Neural crest cell (in vitro differentiated cells): ENCODE measurements around the gene ASL. TPM values are rescaled to one million over a fixed set of nuclear protein-coding genes. Genes with fewer than 3 reads are reported as not detected.
A peak's percentile ranks its signal among the peaks of the same experiment; 100 is the strongest.
"Not testable (repeated sequence)": the region's sequence is repeated elsewhere in the genome, so short reads cannot be mapped to it uniquely, and the experiment has no call there.

Experiments
- DNase-seq: peaks from one replicate; pipeline ENCODE4 v3.0.0; 2021; ENCODE audit warnings: low read depth, mixed read lengths, low spot score
- H3K27ac Mint-ChIP-seq: one replicate; pipeline ENCODE4 v1.8.0; 2021; ENCODE audit warnings: mild to moderate bottlenecking, mixed read lengths; ENCODE audit not compliant: unreplicated experiment
- H3K27me3 Mint-ChIP-seq: 2 replicates; pipeline ENCODE4 v1.8.0; 2021; ENCODE audit warnings: low read depth, mild to moderate bottlenecking, mixed read lengths
- H3K36me3 Mint-ChIP-seq: 2 replicates; pipeline ENCODE4 v1.8.0; 2021; ENCODE audit warnings: low read depth, mild to moderate bottlenecking, mixed read lengths
- H3K4me1 Mint-ChIP-seq: 2 replicates; pipeline ENCODE4 v1.8.0; 2021; ENCODE audit warnings: mixed read lengths
- H3K4me3 Mint-ChIP-seq: one replicate; pipeline ENCODE4 v1.8.0; 2021; ENCODE audit warnings: mild to moderate bottlenecking, mixed read lengths
- H3K9me3 Mint-ChIP-seq: 2 replicates; pipeline ENCODE4 v1.8.0; 2021; ENCODE audit warnings: mixed read lengths
- total RNA-seq: library from RNA; stranded (reverse); gene quantifications from 2 replicates; pipeline ENCODE4 v1.2.1, GENCODE V29; 2021
- TF ChIP-seq, protein P1 (sequence below): fragments of 200-600 bp; sonication (generic); conservative IDR thresholded peaks from 2 replicates; pipeline ENCODE4 v1.5.0; 2021; ENCODE audit warnings: antibody characterized with exemption, mild to moderate bottlenecking

Gene ASL
- total RNA-seq, 1 donor from 2014 or later, result 23.6 TPM

- Mint-ChIP-seq H3K9me3 (no peaks in the 10 kb centered on the region), H3K4me3 (no peak overlapping the region), H3K27ac (no peak overlapping the region), H3K4me1 (peaks cover 14% of the 10 kb centered on the region), H3K27me3 (no peaks in the 10 kb centered on the region), H3K36me3 (peaks cover 2% of the 10 kb centered on the region)
- TF ChIP-seq, protein P1, sequence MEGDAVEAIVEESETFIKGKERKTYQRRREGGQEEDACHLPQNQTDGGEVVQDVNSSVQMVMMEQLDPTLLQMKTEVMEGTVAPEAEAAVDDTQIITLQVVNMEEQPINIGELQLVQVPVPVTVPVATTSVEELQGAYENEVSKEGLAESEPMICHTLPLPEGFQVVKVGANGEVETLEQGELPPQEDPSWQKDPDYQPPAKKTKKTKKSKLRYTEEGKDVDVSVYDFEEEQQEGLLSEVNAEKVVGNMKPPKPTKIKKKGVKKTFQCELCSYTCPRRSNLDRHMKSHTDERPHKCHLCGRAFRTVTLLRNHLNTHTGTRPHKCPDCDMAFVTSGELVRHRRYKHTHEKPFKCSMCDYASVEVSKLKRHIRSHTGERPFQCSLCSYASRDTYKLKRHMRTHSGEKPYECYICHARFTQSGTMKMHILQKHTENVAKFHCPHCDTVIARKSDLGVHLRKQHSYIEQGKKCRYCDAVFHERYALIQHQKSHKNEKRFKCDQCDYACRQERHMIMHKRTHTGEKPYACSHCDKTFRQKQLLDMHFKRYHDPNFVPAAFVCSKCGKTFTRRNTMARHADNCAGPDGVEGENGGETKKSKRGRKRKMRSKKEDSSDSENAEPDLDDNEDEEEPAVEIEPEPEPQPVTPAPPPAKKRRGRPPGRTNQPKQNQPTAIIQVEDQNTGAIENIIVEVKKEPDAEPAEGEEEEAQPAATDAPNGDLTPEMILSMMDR, result no peak
- DNase-seq, result no peak
Observed at GRCh38 chr7:66110856-66111255, 35.2 kb downstream of the ASL start.

DNA sequence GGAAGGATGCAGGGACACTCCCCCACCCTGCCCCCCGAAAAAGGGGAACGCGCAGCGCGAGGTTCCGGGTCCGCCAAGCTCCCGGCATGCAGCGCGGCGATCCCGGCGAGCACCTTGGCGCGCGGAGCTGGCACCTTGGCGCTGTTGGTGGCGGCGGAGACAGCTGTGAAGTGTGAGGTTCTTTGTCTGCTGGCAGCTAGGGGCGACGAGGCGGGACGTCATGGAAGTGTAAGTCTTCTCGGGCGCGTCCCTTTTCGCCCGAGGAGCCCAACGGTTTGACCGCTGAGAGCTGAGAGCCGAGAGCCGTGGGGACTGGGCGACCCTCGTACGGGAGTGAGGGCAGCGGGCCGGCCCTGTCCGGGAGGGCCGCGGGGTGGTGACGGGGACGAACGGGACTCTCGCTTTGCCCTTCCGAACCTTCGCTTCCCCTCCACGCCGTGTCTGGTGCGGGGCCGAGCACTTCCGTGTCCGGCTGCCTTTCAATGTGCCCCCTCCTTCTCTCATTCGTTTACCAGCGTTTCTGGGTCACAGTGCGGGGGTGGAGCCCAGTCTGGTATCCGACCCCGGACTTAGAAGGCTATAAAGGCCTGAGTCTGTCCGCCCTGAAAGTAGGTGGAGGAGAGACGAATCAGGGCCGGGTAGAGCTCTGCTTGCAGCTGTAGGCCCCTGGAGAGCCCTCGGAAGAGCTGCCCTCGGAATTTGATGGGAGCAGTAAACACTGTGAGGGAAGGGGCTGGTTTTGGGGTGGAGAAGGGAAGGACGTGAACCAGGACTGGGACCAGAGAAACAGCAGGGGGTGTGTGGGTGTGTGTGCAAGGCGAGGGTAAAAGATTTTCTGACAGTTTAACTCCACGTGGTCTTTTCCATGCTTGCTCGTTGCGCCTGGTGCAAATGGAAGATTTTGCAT lies 39.4 kb downstream of the ASL start, which contains the start of gene CRCP:
Gene CRCP, plus strand, starts transcription at position 105 of the 907 bp plus-strand sequence. Its CDS starts 116 bp downstream, at position 221.
- Mint-ChIP-seq H3K36me3 (peaks cover 5% of the 10 kb centered on the region), H3K27ac (peak within 1 kb of the TSS; percentile 98), H3K4me3 (peak within 1 kb of the TSS; percentile 98), H3K4me1 (peaks cover 44% of the 10 kb centered on the region), H3K9me3 (no peaks in the 10 kb centered on the region), H3K27me3 (no peaks in the 10 kb centered on the region)
- DNase-seq, result peak; percentile 65
- TF ChIP-seq, protein P1, result peak; percentile 53

- peaks cover 44% of the 10 kb centered on the region for H3K4me1 Mint-ChIP-seq
- H3K4me3 Mint-ChIP-seq, result peak overlapping the region; percentile 86
- DNase-seq, H3K27me3 Mint-ChIP-seq, H3K9me3 Mint-ChIP-seq, H3K36me3 Mint-ChIP-seq: not testable (repeated sequence)
- H3K27ac Mint-ChIP-seq, result peak overlapping the region; percentile 27
Observed at GRCh38 chr7:66116680-66117420, 41.2 kb downstream of the ASL start.

- Mint-ChIP-seq H3K27ac (no peak overlapping the region), H3K36me3 (peaks cover 5% of the 10 kb centered on the region), H3K4me3 (peak overlapping the region; percentile 13), H3K4me1 (peaks cover 44% of the 10 kb centered on the region), H3K9me3 (no peaks in the 10 kb centered on the region), H3K27me3 (no peaks in the 10 kb centered on the region)
- no peak for DNase-seq
- TF ChIP-seq, protein P1, result no peak
Observed at GRCh38 chr7:66118603-66119002, 43.0 kb downstream of the ASL start.

DNA sequence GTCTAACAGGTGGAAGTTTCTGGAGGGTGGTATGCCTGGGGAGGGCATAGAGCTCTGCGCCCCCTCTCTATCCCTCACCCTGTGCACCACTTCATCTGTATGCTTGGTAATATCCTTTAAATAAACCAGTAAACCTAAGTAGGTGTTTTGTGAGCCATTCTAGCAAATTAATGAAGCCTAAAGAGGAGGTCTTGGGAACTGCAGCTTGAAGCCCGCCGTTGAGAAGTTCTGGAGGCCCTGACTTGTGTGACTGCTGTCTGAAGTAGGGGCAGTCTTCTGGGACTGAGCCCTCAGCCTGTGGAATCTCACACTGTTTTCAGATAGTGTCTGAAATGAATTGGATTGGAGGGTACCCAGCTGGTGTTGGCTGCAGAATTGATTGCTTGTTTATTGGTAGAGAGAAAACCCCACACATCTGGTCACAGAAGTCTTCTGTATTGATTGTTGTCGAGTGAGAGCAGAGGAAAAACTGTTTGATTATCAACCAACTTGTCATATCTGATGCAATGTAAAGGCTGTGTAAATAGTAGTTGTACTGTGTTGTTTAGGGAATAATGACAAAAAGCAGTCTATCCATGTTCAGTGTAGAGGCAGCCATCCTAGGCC lies 43.7 kb downstream of the ASL start:
- Mint-ChIP-seq H3K36me3 (peaks cover 5% of the 10 kb centered on the region), H3K4me1 (peaks cover 44% of the 10 kb centered on the region), H3K4me3 (peak overlapping the region; percentile 13), H3K27me3 (no peaks in the 10 kb centered on the region), H3K9me3 (no peaks in the 10 kb centered on the region), H3K27ac (no peak overlapping the region)
- no peak for DNase-seq
- TF ChIP-seq, protein P1, result no peak
